PFSK-1 (cell line): ENCODE measurements around the gene C14orf119.

Experiments used
- POLR2AphosphoS5 ChIP-seq: IDR thresholded peaks from 2 replicates; pipeline ENCODE4 v1.6.1; 2012; ENCODE audit warnings: low read depth, mild to moderate bottlenecking, control low read depth, low read length, moderate library complexity
- TAF1 ChIP-seq: IDR thresholded peaks from 2 replicates; pipeline ENCODE4 v1.6.1; 2012; ENCODE audit warnings: low read length, control low read depth, borderline replicate concordance; ENCODE audit not compliant: insufficient read depth

- TF ChIP-seq TAF1 (no peak), POLR2AphosphoS5 (no peak)
Measured at GRCh38 chr14:23051141-23052057, 43.9 kb upstream of the C14orf119 start.
